ENCODE results near the gene SERP2.

SERP2 gene

DNA sequence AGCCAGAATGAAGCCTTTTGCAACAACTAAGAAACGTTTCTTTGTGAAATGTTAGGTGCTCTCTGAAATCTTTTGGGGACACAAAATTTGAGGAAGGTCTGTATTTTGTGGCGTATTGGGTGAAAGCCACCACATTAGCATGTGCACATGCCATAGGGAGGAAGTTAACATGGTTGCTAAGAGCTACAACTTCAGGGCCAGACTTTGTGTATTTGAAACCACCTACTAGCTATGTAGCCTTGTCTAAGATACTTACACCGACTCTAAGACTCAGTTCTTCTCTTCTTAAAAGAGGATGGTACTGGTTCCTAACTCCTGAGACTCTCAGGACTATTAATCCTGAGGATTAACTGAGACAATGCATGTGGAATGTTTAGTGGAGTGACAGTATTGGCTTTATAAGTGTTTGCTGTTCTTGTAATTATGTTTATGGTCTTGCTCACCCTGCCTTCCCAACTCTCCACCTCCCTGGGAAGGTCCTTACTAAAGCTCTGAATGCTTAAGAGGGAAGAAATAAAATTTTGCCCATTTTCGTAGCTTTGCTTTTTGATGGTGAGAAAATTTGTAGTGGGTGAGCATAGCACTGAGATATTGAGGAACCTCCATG lies 15.5 kb downstream of the SERP2 start:
- peak; percentile 43 to 48 for DNase-seq

DNA sequence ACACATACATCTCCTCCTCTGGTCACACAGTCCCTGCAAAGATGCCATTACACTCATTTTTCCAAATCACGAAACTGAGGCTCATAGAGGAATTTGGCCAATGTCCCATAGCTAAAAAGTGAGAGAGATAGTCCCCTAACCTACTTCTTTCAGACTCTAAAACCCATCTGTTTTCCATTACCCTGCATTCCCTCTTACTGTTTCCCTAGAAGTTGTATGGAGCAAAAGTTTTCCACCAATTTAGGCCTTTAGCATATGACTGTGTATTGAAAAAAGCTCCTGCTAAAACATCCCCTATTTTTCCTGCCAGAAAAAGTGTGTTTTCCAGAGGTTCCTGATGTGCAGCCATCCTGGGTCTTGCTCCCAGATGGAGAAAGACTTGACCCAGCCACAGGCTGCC lies 16.3 kb downstream of the SERP2 start:
- DNase-seq, result no peak

GRCh38 chr13:44393391-44393790 lies 19.8 kb downstream of the SERP2 start:
- no peak for DNase-seq

- no peak for DNase-seq
Measured at GRCh38 chr13:44394658-44395057, 21.0 kb downstream of the SERP2 start.

DNA sequence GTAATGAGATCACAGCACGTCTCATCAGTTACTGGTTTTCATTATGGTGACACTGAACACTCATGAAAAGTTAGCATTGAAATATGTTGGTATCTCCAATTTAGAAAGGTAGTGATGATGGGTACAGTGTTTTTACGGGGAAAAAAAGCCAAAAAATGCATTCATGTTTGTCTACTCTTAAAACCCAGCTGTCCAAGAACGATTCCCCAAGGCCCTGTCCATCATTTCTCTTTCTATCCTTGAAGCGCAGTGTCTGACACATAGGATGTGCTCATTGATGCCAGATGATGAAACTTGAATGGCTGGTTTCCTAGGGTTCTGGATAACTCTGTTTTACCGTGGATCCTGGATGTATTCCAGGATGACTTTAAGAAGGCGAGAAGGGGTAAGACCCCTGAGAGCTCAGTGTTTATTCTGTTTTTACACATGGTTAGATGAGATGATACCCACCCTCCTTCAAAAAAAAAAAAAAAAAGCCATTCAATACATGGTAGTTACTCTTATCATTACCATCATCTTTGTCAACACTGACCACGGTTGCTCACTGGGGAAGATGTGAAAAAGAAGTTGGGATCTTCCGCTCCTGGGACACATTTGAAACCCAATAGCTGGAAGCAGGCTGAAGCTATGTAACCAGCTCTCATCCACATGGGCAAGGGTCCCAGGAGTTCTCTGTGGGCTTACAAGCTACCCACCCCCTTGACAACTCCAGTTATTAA lies 22.5 kb downstream of the SERP2 start:
- DNase-seq, result no peak

DNA sequence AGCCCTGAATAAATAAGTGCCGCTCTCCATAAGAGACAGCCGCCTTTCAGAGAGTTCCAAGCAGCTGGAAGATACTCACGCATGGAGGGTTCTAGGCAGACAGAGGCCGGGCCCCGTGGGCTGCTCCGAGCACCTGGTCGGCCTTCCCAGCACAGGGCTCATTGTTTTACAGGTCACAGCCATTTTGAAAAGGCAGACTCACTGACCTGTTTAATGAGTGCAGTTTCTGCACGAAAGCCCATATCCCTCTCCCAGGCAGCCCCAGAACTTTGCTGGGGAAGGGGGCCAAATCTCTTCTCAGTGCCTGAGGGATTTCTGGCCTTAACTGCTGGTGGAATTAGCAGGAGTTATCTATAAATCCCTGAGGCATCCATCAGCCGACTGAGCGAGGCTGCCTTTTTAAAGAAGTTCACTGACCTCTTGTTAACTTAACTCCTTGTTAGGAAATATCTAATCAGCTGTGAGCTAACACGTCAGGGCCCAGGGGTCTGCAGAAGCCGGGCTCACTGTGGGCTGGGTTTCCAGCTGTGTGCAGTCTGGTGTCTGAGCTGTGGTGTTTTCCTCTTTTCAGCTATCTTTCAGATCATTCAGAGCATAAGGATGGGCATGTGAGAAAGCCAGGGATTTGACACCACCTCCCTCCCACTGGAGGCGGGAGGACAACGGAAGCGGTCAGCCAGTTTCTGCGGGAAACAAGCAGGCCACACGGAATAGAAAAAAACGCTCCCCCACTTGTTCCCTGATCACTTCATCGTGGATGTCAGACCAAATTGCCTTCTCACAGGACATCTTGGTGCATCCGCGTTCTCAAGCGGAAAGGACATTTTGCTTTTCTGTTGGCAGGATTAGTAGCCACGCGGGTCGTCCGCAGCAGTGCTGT lies 23.3 kb downstream of the SERP2 start:
- DNase-seq, result no peak

- no peak for DNase-seq
Measured at GRCh38 chr13:44397766-44398223, 24.2 kb downstream of the SERP2 start.

DNA sequence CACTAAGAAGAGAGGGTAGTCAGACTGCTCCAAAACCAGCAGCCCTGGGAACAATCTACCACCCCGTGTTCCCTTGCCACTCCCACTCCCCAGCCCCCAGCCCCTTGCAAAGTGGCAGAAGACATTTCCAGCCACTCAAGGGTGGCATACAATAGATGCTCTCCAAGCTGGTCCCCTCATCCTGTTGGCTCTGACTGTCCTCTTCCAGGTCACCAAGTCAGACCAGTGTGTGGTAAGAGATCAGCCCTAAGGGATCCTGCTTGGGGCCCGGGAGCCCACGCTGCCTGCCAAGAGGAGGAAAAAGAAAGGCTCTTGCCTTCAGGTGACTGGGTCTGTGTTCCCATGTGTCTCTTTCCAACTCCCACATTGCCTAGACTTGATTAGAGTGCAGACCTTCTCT lies 25.0 kb downstream of the SERP2 start:
- no peak for DNase-seq

GRCh38 chr13:44399074-44399473 lies 25.4 kb downstream of the SERP2 start:
- no peak for DNase-seq

DNA sequence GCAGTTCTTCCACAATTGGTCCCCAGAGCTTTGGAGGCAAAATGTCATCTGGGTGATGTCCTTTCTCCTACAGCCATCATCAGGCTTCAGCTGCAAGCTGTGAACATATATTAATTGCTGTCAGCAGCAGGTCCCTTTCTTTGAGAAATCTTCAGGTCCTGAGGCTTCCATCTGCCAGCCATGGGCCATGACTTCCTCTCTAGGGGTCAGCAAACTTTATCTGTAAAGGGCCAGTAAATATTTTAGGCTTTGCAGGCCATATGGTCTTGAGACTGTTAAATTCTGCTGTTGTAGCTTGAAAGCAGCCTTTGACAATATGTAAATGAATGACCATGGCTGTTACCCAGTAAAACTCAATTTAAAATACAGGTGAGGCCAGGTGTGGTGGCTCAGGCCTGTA lies 27.1 kb downstream of the SERP2 start:
- DNase-seq, result no peak

DNA sequence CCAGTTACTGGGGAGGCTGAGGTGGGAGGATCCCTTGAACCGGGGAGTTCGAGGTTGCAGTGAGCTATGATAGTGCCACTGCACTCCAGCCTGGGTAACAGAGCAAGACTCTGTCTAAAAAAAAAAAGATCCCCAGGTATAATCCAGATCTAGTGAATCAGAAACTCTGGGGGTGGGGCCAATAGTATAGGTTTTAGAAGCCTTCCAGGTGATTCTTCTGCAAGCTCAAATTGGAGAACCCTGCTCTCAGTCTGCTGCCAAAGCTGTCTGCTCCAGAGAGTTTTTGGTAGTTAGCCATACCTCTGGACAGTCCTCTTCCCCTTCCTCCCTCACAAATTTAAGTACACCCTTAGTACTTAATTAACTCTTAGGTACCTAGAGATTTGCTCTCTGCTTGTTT lies 28.0 kb downstream of the SERP2 start:
- DNase-seq, result no peak

- DNase-seq, result no peak
Measured at GRCh38 chr13:44402899-44403445, 29.3 kb downstream of the SERP2 start.

DNA sequence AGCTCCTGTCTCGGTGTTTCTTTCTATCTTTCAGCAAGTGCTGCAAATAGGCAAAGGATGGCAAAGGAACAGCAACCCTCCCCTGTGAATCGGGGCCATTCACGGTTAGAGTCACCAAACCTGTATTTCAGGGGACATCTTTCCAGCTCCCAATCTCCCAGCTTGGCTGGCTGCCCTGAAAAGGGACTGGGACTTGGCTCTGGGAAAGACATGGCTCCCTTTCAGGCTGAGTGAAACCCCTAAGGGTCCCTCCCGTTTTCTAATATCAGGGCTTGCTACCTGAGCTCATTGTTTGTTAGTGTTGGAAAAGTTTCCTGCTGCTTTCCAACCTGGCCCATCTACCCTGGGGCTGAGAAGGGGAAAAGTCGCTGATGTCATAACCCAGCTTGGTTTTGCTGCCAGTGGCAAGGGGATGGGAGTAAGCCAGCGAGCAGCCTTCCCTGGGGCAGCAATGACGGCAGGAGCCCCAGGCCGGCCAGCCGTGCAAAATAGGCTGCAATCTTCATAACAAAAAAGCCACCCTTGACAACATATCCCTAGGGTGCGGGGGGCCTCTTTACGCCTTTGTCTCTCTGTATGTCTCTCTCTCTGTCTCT lies 29.9 kb downstream of the SERP2 start:
- no peak for DNase-seq

DNA sequence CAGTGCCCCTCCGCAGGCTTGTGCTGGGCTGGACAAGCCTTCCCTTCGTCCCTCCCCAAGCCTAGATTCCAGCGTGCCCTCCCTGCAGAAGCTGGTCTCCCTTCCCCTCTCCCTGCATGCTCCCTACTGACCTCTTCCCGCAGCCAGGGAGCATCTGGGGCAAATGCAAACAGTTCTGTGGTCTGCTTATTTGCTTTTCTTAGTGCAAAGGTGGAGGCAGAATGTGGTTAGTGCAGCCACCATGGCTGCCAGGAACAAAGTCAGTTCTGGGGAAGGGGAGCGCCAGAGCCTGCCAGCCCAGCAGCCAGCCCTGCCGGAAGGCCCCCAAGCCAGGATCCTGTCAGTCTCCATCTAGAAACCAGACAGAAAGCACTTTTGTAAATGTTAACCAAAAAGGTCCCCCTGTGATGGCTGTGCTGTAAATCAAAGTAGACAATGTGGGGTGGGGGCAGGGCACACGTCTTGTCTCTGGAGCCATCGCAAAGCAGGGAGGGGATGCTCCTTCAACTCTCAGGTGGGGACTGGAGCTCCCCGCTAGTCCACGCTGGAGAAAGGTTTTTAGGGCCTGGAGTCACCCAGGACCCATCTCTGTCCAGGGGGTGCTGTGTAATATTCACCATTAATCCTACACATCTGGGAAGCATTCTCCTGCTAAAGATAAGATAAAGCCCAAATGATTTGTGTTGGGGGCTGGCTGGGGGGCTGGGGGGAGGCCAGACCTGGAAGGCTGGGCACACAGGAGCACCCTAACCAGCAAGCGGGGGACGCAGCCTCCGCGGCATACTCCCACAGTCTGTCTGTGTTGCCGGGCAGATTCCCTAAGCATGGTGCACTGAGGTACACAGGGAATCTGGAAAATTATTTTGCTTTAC lies 30.9 kb downstream of the SERP2 start:
- DNase-seq, result no peak

- no peak for DNase-seq
Measured at GRCh38 chr13:44406617-44407016, 33.0 kb downstream of the SERP2 start.

DNA sequence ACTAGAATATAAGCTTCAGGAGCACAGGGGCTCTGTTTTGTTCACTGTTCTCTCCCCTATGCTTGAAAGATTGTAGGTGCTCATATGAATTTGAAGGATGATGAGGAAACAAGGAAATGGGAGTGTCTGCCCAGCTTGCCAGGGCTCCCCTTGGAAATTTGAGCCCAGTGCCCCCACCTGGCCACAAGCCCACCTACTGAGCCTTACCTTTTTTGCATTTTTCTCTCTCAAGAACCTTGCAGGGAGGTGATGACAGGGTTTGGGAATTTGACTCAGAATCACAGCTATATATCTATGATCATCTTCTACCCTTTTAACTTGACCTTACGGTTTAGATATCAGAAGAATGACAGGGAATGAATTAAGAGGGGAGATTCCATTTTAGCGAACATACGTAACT lies 33.8 kb downstream of the SERP2 start:
- DNase-seq, result no peak

DNA sequence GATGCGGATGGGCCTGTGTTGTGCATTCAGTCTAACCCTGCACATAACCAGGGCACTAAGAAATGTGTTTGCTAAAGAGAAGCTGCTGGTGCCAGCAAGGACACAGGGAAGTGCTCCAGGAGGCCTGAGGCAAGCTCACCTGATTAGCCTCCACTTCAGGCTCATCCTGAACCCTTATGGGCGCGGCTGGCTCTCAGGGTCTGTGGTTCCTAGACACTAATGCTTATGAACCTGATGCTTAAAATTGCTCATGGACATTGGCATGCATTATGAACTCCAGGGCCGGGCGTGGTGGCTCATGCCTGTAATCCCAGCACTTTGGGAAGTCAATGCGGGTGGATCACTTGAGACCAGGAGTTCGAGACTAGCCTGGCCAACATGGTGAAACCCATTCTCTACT lies 34.3 kb downstream of the SERP2 start:
- no peak for DNase-seq

- DNase-seq, result no peak
Measured at GRCh38 chr13:44409595-44409994, 36.0 kb downstream of the SERP2 start.

GRCh38 chr13:44410328-44410859 lies 36.8 kb downstream of the SERP2 start:
- no peak for DNase-seq

GRCh38 chr13:44411841-44412240 lies 38.2 kb downstream of the SERP2 start:
- no peak for DNase-seq

GRCh38 chr13:44412346-44412935 lies 38.8 kb downstream of the SERP2 start:
- peak in 1 of 2 donors; percentile 6 for DNase-seq
